HG03558 (cell line): ENCODE results near the gene CTSD.
"Not testable (repeated sequence)": the region's sequence is repeated elsewhere in the genome, so short reads cannot be mapped to it uniquely, and the experiment has no call there.

Source experiments
- ATAC-seq: cut with Tn5 transposase; IDR thresholded peaks from one replicate; pipeline ENCODE4 v1.9.1; 2021; ENCODE audit warnings: moderate number of reproducible peaks; ENCODE audit not compliant: unreplicated experiment; ENCODE audit errors: extremely low read depth

CTSD gene

DNA sequence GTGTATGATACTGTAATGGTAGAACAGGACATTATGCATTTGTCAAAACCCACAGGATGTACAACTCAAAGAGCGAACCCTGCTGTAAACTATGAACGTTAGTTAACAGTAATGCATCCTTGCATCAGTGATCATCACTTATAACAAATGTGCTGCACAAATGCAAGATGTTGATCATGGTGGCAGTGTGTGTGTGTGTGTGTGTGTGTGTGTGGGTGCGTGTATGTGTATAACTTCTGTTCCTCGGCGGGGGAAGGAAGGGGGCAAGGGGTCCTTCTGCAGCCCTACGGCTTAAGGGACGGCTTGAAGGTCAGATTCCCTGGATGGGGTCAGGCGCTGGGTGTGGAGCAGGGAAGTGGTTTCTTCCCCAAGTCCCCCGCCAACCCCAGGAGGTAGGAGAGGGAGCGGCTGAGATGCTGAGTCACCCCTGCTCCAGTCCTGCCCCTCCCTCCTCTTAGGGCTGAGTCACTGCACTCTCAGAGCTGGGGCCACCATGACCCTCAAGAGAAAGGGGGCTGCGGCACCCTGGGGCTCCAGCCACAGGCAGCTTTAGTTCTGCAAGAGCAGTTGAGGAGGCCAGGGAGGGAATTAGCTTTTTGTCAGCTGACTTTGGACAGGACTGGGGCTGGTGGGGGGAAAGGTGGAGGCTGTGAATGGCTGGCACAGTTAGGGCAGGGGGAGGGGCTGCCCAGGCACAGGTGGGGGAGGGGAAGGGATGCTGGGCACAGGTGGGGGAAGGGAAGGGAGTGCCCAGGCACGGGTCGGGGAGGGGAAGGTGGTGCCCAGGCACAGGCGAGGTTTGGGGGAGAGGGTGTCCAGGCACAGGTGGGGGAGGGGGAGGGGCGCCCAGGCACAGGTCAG is 8.8 kb upstream of the CTSD start:
- ATAC-seq, result no peak

DNA sequence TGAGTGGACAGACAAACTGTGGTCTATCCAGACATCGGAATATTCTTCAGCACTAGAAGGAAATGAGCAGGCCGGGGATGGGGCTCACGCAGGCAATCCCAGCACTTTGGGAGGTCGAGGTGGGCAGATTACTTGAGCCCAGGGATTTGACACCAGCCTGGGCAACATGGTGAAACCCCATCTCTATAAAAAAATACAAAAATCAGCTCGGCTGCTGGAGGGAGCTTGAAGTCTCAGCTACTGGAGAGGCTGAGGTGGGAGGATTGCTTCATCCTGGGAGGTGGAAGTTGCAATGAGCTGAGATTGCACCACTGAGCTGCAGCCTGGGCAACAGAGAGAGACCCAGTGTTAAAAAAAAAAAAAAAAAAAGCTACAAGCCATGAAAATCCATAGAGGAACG is 8.0 kb upstream of the CTSD start:
- ATAC-seq, result no peak

DNA sequence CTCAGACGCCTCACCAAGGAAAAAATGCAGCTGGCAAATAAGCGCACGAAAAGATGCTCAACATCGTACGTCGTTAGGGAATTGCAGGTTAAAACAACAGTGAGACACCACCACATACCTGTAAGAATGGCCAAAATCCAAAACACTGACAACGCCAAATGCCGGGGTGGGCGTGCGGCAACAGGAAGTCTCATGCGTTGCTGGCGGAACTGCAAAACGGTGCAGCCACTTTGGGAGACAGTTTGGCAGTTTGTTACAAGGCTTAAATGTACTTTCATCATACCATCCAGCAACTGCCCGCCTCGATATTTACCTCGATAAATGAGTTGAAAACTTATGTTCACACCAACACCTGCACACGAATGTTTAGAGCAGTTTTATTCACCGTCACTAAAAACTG is 7.5 kb upstream of the CTSD start:
- no peak for ATAC-seq

DNA sequence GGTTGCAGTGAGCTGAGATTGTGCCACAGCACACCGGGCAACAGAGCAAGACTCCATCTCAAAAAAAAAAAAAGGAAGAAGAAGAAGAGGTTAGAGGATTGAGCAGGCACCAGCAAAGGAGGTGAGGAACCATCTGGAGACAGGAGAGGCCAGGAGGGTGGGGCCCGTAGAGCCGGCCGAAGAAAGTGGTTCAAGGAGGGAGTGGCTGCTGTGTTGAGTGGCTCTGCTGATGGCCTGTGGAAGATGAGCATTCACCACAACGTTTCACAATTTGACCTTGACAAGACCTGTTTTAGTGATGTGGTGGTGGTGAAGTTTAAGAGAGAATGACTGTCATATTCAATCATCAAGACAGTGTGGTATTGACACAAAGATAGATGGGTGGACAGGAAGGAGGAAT is 6.8 kb upstream of the CTSD start:
- ATAC-seq, result no peak

DNA sequence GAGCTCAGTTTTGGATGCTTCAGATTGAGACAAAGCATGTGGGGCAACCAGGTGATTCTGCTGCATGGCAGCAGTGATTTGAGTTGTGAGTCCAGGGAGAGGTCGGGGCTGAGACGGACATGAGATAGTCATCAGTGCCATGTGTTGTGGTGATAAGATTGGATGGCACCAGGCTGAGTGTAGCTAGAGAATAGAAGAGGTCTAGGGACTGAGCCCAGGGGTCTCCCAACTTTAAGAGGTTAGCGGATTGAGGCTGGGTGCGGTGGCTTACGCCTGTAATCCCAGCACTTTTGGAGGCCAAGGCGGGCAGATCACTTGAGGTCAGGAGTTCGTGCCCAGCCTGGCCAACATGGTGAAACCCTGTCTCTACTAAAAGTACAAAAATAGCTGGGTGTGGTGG is 6.3 kb upstream of the CTSD start:
- no peak for ATAC-seq

DNA sequence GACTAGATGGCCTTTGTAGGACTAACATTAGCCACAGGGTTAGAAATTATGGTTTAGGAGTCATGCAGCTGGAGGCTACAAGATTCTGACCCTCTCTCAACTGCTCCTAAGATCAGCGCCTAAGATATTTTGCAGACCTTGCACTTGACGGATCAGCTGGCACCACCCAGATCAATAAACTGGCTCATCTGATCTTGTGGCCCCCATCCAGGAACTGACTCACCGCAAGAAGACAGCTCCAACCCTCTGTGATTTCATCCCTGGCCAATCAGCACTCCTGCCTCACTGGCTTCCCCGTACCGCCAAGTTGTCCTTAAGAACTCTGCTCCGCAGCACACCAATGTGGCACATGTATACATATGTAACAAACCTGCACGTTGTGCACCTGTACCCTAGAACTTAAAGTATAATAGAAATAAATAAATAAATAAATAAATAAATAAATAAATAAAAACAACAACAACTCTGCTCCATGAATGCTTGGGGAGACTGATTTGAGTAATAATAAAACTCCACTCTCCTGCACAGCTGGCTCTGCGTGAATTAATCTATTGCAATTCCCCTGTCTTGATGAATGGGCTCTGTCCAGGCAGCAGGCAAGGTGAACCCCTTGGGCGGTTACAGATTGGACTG is 5.7 kb upstream of the CTSD start:
- ATAC-seq, result not testable (repeated sequence)

DNA sequence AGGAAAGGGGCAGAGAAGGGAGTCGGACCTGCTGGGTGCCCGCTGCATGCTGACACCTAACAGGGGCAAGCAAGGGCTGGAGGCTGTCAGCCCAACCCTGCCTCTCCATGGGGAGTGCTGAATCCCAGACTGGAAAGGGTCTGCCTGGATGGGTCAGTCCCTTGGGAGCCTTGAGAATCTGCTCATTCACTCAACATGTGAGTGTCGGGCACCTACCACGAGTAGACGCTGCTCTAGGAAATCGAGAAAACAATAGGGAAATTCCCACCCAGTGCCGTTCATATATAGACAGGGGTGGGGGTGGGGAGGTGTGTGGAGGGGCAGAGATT is 4.4 kb upstream of the CTSD start:
- no peak for ATAC-seq

DNA sequence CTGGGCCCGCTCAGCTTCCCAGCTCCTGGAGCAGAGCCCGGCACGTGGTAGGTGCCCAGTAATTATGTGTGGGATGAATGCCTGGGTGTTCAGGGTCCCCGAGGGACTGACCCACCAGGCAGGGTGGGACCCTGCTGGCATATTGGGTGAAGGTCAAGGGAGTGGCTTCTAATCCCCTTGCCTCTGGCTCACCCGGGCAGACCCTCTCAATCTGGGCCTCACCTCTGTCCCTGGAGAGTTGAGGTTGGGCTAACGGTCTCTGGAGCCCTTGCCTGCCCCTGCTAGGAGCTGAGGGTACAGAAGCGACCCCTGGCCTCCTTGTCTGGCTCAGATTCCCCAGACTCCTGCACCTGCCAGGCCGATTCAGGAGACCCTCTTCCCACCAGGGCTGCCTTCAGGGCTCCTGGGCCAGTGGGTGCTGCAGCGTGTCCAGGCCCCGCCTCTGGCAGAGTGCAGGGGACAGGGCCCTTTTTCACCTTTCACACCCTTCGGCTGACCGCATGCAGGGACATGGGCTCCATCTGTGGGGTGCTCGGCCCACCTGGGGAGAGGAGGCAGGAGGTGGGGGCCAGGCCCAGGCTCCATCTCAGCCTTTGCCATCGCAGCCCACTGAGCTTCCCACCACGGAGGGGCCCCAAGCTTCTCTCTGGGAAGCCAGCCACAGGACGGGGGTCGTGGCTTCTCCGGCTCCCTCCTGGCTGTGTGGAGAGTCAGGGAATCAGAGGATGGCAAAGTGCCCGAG is 3.8 kb upstream of the CTSD start:
- no peak for ATAC-seq

DNA sequence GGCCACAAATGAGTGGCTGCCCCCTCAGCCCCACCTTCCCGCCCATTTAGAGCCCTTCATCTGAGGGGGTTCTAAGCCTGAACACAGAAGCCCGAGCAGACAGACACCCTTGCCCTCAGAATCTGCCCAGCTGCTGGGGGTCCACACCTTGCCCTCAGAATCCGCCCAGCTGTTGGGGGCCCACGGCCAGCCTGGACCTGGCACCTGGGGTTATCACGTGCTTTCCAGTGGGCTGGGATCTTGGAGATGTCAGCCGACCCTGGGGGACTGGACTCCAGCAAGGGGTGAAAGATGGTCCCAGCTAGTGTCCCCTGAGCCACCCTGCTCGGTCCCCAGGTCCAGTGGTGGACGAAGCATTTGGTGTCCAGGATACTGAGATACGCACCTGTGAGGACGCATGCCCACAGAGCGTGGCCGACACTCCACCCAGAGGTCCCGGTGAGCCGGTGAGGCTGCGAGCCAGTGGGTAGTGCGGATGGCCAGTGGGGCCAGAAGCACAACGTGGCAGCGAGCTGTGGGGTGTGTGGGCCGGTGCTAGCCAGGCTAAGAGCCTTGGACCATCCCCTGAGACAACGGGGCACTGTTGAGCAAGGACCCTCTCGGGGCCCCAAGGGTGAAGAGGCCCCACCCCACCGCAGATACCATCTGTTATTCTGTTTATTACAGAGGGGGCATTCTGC is 3.1 kb upstream of the CTSD start:
- no peak for ATAC-seq

DNA sequence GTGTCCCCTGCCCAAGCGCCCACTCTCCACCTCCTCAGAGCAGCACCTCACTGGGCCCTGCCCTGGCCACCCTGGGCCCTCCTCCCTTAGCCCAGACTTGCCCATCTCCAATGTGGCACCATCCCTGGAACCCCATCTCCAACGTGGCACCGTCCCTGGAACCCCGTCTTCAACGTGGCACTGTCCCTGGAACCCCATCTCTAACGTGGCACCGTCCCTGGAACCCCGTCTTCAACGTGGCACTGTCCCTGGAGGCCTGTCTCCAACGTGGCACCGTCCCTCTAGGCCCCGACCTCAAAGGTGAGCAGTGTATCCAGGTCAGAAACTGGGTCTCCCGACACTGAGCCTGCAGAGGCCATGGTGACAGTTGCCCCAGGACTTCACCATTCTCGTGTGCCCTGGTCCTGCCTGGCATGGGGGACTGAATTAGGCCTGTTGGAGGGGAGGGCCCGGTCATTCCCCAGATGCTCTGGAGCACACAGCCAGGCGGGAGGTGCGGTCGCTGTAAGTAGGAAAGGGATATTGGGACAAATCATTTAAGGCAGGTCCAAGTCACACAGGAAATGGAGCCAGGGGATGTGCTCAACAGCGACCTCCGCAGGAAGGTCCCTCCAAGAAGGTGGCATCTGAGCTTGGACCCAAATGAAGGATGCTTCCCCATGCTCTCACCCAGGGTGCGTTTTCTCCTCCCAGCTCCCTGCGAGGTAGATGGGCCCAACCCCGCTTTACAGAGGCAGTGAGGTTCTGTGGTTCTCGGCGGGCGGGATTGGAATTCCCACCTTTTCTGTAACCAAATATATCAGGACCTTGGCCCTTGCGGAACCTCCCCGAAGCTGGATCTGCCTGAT is 2.4 kb upstream of the CTSD start:
- ATAC-seq, result no peak

DNA sequence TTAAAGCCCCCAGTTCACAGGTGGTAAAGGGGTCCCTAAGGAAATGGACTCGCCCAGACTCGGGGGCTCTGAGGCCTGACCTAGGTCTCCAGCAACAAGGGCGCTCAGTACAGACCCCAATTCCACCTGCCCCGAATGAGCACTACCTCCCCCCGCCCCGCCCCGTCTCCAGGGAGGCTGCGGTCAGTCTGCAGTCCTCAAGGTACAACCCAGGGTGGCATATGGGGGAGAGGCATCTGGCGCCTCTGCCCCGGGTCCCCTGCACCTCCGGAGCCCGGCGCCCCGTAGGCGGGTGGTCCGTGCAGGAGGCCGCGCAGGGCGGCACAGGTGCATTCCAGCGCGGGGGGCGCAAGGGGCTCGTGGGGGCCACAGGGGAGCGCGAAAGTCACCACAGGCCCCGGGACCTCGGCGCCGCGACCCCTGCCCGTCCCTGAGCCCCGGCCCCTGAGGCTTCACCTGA is 361 bp downstream of the CTSD start:
- ATAC-seq, result no peak

DNA sequence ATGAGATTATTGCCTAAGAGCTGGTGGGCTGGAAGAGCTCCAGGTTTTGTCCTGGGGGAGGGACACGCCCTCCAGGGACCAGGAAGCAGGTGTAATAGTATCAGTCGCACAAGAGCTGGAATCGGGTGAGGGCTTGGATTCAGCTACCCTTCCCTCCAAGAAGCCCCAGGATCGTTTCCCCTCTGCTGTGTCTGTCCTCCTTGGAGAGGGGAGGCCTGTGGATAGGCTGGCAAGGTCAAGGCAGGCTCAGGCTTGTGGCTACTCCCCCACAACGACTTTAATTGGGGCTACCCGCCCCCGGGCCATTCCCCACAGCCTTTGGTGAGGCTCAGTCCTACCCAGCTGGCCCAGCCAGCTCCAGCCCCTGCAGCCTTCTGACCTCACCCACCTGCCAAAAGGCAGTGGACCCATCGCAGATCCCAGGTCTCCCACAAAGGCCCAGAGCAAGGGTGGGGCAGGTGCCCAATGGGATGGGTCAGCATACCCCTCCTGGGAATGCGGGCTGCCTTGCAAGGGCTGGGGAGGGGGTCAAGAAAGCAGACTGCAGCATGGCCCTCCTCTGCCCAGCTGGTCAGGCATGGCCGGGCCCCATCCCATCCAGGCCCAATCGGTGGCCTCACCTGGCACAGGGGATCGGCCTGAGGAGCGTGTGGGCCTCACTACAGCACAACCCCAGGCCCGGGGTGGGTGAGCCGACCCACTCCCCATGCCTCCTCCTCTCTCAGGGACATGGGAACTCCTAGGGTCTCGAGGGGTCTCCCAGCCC is 1.0 kb downstream of the CTSD start:
- no peak for ATAC-seq

DNA sequence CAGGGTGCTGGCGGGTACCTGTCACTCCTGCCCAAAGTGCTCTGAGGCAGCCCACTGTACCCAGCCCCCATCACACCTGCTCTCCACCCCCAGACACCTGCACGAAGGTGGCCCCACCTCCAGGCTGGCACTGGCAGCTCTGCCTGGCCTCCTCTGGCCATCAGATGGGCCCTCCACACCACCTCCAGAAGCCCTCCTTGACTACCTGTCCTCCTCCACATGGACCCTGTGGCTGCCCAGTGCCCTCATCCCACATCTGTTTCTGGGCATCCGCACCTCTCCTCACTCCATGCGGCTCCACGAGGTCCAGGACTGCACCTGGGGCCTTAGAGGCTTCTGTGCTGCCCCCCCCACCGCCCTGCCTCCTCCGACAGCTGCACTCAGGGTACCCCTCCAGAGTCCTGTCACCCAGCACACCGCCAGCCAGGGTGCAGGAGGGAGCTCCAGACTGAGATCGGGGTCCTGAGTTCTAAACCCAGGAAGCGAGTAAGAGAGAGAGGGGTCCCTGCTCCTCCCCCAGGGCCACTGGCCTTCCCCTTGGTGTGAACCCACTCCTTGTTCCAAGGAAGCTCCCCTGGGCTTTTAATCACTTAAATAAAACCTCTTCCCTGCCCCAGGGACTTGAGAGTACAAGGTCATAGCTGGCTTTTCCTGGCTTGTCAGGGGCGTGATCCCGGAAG is 1.7 kb downstream of the CTSD start:
- no peak for ATAC-seq

DNA sequence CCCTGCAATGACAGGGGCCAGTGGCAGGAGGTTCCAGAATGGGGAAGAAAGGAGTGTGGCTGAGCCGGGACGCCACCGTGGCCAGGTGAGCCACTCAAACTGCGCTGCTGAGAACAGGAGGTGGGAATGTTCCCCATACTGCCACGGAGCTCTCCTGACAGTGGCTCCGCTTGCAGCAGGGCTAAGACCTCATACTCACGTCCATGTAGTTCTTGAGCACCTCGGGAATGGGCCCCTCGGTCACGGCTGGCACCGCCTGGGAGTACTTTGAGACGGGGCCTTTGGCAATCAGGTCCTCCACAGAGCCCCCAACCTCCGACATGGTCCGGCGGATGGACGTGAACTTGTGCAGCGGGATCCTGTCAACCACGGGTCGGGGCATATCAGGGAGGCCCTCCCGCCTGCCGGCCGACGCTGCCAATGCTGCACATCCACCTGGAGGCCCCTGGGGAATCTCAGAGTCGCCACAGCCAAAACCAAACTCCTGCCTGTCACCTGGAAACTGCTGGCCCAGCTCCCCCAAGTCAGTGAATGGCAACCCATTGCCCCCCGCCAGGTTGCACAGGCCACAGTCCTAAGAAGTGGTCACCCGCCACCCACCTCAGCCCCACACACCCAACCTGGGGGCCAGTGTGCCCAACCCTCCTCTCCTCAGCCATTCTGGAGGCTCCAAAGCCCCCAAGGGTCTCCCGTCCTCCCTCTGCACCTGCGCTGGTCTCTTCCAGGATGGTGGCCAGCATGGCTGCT is 2.4 kb downstream of the CTSD start:
- no peak for ATAC-seq

DNA sequence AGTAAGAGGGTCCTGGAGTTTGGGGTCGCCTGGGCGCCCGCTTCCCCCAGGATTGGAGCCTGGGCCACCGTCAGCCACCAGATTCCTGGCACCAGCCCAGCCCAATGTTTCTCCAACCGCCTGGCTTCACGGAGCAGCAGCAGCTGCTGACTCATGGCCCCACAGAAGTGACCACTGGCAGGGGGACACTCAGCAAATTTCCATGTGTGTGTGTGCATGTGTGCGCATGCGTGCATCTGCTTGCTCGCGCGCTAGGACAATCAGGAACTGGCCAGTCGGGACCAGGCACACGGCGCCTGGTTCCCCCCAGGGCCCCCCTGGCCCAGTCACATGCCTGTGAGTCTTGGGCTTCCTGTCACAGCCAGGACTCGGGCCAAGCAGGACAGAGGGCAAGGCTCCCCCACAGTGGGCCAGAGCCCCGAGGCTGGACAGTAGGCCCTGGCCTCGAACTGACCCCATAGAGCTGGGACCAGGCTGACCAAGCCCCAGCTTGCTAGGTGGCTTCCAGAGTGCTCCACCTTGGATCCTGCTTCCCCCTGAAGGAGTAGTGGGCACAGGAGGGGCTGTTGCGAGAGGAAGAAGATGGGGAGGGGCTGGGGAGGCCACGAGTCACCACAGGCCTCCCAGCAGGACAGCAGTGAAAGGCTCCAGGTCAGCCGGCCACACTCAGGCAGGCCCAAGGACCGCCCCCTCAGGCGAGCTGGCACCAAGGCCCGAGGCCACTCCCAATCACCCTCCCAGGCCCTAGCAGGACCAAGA is 3.2 kb downstream of the CTSD start:
- ATAC-seq, result no peak

DNA sequence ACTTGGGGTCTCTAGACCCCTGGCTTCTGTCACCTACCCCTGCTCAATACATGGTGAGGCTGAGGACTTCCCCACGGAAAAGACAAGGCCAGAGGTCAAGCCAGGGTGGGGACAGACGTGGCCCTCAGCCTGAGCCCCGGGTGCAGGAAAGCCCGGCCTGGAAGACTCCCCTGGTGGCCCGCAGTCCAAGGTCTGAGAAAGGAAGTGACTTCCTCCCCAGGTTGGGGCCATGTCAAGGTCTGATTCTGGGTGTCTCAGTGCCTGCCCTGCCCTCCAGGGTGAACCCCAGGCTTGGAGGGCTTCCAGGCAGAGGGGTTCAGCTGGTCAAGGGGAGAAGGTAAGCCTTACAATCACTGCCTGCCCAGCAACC is 3.9 kb downstream of the CTSD start:
- ATAC-seq, result no peak

DNA sequence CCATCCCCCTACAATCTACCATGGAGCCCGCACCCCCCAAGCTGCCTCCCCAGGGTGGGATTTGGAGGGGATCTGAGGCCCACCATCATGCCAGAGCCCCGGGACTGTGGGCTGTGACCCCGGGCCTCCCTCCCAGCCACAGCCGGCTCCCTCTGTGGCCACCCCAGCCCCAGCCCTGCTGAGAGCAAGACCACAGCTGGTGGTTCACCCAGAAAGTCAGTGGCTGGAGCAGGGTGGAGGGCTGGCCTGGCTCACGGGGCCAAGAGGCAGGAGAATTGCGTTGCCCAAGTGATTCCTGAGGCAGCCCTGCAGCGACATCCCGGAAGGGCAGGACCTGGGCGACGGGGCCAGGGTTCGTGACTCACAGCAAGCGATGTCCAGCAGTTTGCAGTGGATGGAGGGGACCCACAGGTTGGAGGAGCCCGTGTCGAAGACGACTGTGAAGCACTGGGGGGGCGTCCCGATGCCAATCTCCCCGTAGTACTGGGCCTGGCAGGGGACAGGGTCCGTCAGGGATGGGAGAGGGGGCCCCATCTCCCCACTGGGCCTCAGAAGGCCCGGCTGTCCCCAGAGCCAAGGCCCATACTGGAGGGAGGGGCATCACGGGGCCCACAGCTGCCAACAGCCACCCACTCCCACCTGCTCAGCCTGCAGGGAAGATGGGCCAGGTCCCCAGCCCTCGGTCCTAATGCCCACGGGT is 4.4 kb downstream of the CTSD start:
- ATAC-seq, result no peak
